Vagina (tissue), 2 donors: ENCODE results near the gene PDXDC1. TPM values are rescaled to one million over a fixed set of nuclear protein-coding genes. Genes with fewer than 3 reads are reported as not detected.
"Not testable (repeated sequence)": the region's sequence is repeated elsewhere in the genome, so short reads cannot be mapped to it uniquely, and the experiment has no call there.

Source experiments
- DNase-seq, 2 donors: peaks; one replicate each; pipeline ENCODE4 v3.0.0-alpha.2; 2017; ENCODE audit errors: extremely low spot score in 2 of 2
- H3K27ac ChIP-seq: fragments of 200-600 bp; sonication (generic); one replicate; pipeline ENCODE4 v1.5.1; 2019
- H3K27me3 ChIP-seq: fragments of 200-600 bp; sonication (generic); one replicate; pipeline ENCODE4 v1.5.1; 2019
- H3K36me3 ChIP-seq, 2 donors: fragments of 200-600 bp; sonication (generic); one replicate each; pipeline ENCODE4 v1.5.1; 2017 to 2019
- H3K4me1 ChIP-seq: fragments of 200-600 bp; sonication (generic); one replicate; pipeline ENCODE4 v1.5.1; 2019
- H3K4me3 ChIP-seq, 2 donors: fragments of 200-600 bp; sonication (generic); 1 replicate in 1 of 2; 2 replicates in 1 of 2; pipeline ENCODE4 v1.5.1; 2016 to 2019
- H3K9me3 ChIP-seq: fragments of 200-600 bp; sonication (generic); one replicate; pipeline ENCODE4 v1.5.1; 2019
- CTCF ChIP-seq, 3 experiments: fragments of 450-650 bp in 2 of 3; fragments of 200-600 bp in 1 of 3; sonication (generic) in 1 of 3; IDR thresholded peaks; one replicate each; pipeline ENCODE4 v1.5.1; 2017 to 2019; ENCODE audit warnings: antibody characterized with exemption in 3 of 3, mild to moderate bottlenecking in 2 of 3, moderate library complexity in 2 of 3
- POLR2A ChIP-seq, 2 donors: fragments of 450-650 bp; IDR thresholded peaks; one replicate each; pipeline ENCODE4 v1.6.1; 2017; ENCODE audit warnings: antibody characterized with exemption in 2 of 2, mild to moderate bottlenecking in 2 of 2, moderate library complexity in 2 of 2
- POLR2AphosphoS5 ChIP-seq, 2 donors: sonication (generic); formaldehyde crosslinking; IDR thresholded peaks; one replicate each; pipeline ENCODE4 v1.9.0; 2017; ENCODE audit warnings: antibody characterized with exemption in 2 of 2, mild to moderate bottlenecking in 2 of 2, low read depth in 1 of 2; ENCODE audit not compliant: insufficient read depth in 1 of 2
- intact Hi-C: fragments of 100-400 bp; cut with DNase I; formaldehyde crosslinking; loops from one replicate; pipeline ENCODE4 v1.15.1; 2023
- total RNA-seq: library from RNA; depleted of rRNA; stranded (reverse); fragments of >200 nt; gene quantifications from one replicate; pipeline ENCODE4 v1.2.3, GENCODE V29; 2016

The PDXDC1 gene
- total RNA-seq, 1 donor from 2014 or later = 59.2 TPM

- Histone ChIP-seq H3K9me3 (no peaks in the 10 kb centered on the region), H3K27ac (no peak overlapping the region), H3K27me3 (no peaks in the 10 kb centered on the region), H3K36me3 (no peaks in the 10 kb centered on the region), H3K4me3 (no peak overlapping the region), H3K4me1 (no peaks in the 10 kb centered on the region)
- TF ChIP-seq CTCF (IDR thresholded peaks at IDR 0.05) (no peak), POLR2AphosphoS5 (IDR thresholded peaks at IDR 0.05; ENCODE audit: insufficient read depth in 1 of 2, low read depth in 1 of 2) (no peak), POLR2A (IDR thresholded peaks at IDR 0.05) (no peak)
- no peak for DNase-seq
- intact Hi-C loops = no loop called here
Measured at GRCh38 chr16:14961405-14962186, 13.2 kb upstream of the PDXDC1 start.

GRCh38 chr16:14963281-14964173 is 11.3 kb upstream of the PDXDC1 start:
- intact Hi-C loops = no loop called here
- Histone ChIP-seq H3K36me3 (no peaks in the 10 kb centered on the region), H3K4me1 (no peaks in the 10 kb centered on the region), H3K27ac (no peak overlapping the region), H3K9me3 (no peaks in the 10 kb centered on the region), H3K27me3 (no peaks in the 10 kb centered on the region), H3K4me3 (no peak overlapping the region)
- TF ChIP-seq POLR2A (IDR thresholded peaks at IDR 0.05) (no peak), CTCF (IDR thresholded peaks at IDR 0.05) (no peak), POLR2AphosphoS5 (IDR thresholded peaks at IDR 0.05; ENCODE audit: insufficient read depth in 1 of 2, low read depth in 1 of 2) (no peak)
- DNase-seq = no peak

- DNase-seq = no peak
- Histone ChIP-seq H3K4me1 (no peaks in the 10 kb centered on the region), H3K36me3 (no peaks in the 10 kb centered on the region), H3K27me3 (no peaks in the 10 kb centered on the region), H3K4me3 (no peak overlapping the region), H3K27ac (no peak overlapping the region), H3K9me3 (no peaks in the 10 kb centered on the region)
- no peak for TF ChIP-seq POLR2A (IDR thresholded peaks at IDR 0.05)
- TF ChIP-seq POLR2AphosphoS5 (IDR thresholded peaks at IDR 0.05; ENCODE audit: insufficient read depth in 1 of 2, low read depth in 1 of 2) = no peak
- TF ChIP-seq CTCF (IDR thresholded peaks at IDR 0.05) = no peak
- intact Hi-C loops = no loop called here
Measured at GRCh38 chr16:14965328-14965727, 9.5 kb upstream of the PDXDC1 start.

- DNase-seq, H3K27ac ChIP-seq, intact Hi-C loops, H3K9me3 ChIP-seq, H3K27me3 ChIP-seq, H3K4me3 ChIP-seq, H3K4me1 ChIP-seq, H3K36me3 ChIP-seq: not testable (repeated sequence)
Measured at GRCh38 chr16:14969795-14970194, 5.0 kb upstream of the PDXDC1 start.

GRCh38 chr16:14971621-14972228 is 3.1 kb upstream of the PDXDC1 start:
- H3K9me3 ChIP-seq, H3K4me3 ChIP-seq, H3K27me3 ChIP-seq, H3K27ac ChIP-seq, DNase-seq, H3K4me1 ChIP-seq, H3K36me3 ChIP-seq, intact Hi-C loops: not testable (repeated sequence)

GRCh38 chr16:14973785-14974322 is 972 bp upstream of the PDXDC1 start:
- H3K4me3 ChIP-seq = peak overlapping the region; percentile 74 to 84
- H3K4me1 ChIP-seq, H3K9me3 ChIP-seq, H3K27ac ChIP-seq, H3K36me3 ChIP-seq, intact Hi-C loops, DNase-seq, H3K27me3 ChIP-seq: not testable (repeated sequence)

- H3K9me3 ChIP-seq, H3K36me3 ChIP-seq, DNase-seq, H3K4me1 ChIP-seq, H3K27me3 ChIP-seq, intact Hi-C loops: not testable (repeated sequence)
- peak overlapping the region; percentile 74 to 84 for H3K4me3 ChIP-seq
- peak overlapping the region; percentile 95 for H3K27ac ChIP-seq
Measured at GRCh38 chr16:14974331-14974655, 533 bp upstream of the PDXDC1 start.

- Histone ChIP-seq H3K4me3 (peak overlapping the region; percentile 74 to 84), H3K27ac (peak overlapping the region; percentile 95)
- H3K4me1 ChIP-seq, DNase-seq, H3K36me3 ChIP-seq, H3K9me3 ChIP-seq, intact Hi-C loops, H3K27me3 ChIP-seq: not testable (repeated sequence)
Measured at GRCh38 chr16:14975418-14976194, 780 bp downstream of the PDXDC1 start.
